Urinary bladder (tissue), 4 donors: ENCODE results near the gene ACP3. TPM values are rescaled to one million over a fixed set of nuclear protein-coding genes. Genes with fewer than 3 reads are reported as not detected.
"Not testable (repeated sequence)": the region's sequence is repeated elsewhere in the genome, so short reads cannot be mapped to it uniquely, and the experiment has no call there.

ENCODE experiments used
- DNase-seq: peaks from one replicate; pipeline ENCODE4 v3.0.0-alpha.2; 2015; ENCODE audit errors: extremely low spot score
- H3K27ac ChIP-seq: one replicate; pipeline ENCODE4 v1.5.1; 2013; ENCODE audit warnings: low read depth, mild to moderate bottlenecking, moderate library complexity
- H3K36me3 ChIP-seq: one replicate; pipeline ENCODE4 v1.6.1; 2013; ENCODE audit warnings: mild to moderate bottlenecking, moderate library complexity; ENCODE audit not compliant: insufficient read depth
- H3K4me1 ChIP-seq: one replicate; pipeline ENCODE4 v1.6.1; 2013; ENCODE audit warnings: mild to moderate bottlenecking, moderate library complexity; ENCODE audit not compliant: insufficient read depth
- H3K4me3 ChIP-seq: one replicate; pipeline ENCODE4 v1.5.1; 2013; ENCODE audit warnings: low read depth, low read length
- WGBS: extraction: QIAGEN DNeasy Blood & Tissue Kit; methylation state at CpG from one replicate; pipeline ENCODE4 v1.1.7; 2013; 5-methylcytosine and 5-hydroxymethylcytosine counted together
- polyA plus RNA-seq: library from polyadenylated mRNA; stranded (reverse); fragments of 200-250 nt; gene quantifications from one replicate; pipeline ENCODE4 v1.2.3, GENCODE V29; 2013
- total RNA-seq: library from RNA; depleted of rRNA; stranded (reverse); fragments of >200 nt; gene quantifications from one replicate; pipeline ENCODE4 v1.2.3, GENCODE V29; 2014
- donor health status: healthy with polysubstance abuse.
- donor health status: healthy.

ACP3 gene
- total and polyA plus RNA-seq, 2 donors, result 0.91 to 3.2 TPM

DNA sequence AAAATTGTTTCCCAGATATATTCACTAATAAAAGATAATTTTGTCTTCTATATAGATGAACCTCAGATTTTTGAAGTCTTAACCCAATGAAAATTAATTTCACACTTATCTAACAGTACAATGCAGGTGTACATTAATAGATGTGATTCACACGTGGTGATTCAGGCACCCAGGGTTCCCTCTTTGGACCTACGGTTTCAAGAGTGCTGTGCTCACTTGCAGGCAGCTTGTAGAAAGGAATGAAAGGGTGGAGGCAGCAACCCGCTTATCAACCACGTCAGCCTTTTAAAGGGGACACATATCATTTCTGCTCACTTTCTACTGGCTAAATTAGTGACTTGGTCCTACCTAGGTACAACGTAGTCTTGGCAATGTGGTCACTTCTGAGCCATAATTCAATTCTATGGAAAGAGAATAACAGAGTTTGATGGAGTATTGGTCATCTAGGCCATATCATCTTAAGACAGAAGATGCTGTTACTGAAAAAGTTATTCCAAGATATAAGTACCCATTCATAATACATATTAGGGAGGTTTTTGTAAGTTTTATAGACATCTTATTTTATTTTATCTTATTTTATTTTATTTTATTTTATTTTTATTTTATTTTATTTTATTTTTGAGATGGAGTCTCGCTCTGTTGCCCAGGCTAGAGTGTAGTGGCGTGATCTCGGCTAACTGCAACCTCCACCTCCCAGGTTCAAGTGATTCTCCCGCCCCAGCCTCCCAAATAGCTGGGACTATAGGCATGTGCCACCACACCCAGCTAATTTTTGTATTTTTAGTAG is 37.9 kb downstream of the ACP3 start:
- Histone ChIP-seq H3K4me3 (no peak overlapping the region), H3K36me3 (no peaks in the 10 kb centered on the region), H3K4me1 (no peaks in the 10 kb centered on the region), H3K27ac (no peak overlapping the region)
- WGBS, result 63% methylated on average over 9 of the region's 9 CpGs
- no peak for DNase-seq

DNA sequence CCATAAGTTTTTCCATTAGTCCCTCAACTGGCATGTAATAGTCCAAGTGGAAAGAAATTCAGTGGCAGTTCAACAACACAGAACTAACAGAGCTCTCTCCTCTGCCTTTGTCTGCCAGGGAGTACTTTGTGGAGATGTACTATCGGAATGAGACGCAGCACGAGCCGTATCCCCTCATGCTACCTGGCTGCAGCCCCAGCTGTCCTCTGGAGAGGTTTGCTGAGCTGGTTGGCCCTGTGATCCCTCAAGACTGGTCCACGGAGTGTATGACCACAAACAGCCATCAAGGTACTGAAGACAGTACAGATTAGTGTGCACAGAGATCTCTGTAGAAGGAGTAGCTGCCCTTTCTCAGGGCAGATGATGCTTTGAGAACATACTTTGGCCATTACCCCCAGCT is 39.4 kb downstream of the ACP3 start:
- WGBS, result 90% methylated on average over 5 of the region's 5 CpGs
- H3K4me1 ChIP-seq, result no peaks in the 10 kb centered on the region

DNA sequence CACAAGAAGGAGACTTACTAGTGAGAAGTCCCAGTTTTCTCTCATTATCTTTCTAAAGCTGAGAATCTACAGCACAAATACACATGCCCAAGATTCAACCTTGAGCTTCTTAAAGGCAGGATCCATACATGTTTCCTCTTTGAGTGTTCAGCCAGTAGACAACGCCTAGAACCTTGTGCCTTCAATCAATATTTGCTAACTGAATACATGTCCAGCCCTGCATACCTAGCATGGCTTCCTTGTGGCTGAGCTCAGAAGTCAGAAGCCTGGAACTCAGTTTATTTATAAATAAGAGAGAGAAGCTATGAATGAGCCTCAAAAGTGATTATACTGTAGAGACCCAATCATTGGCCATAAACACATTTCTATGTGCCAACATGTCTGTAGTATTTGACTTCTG is 43.5 kb downstream of the ACP3 start:
- Histone ChIP-seq H3K4me1 (no peaks in the 10 kb centered on the region), H3K4me3 (no peak overlapping the region), H3K36me3 (no peaks in the 10 kb centered on the region), H3K27ac (peak overlapping the region; percentile 28)
- DNase-seq, result no peak
- WGBS, result 81% methylated on average over 1 of the region's 1 CpG

More for the DNA sequence above, 39.4 kb downstream of the ACP3 start:
- no peak for DNase-seq
- Histone ChIP-seq H3K36me3 (no peaks in the 10 kb centered on the region), H3K4me3 (no peak overlapping the region), H3K27ac (no peak overlapping the region)

DNA sequence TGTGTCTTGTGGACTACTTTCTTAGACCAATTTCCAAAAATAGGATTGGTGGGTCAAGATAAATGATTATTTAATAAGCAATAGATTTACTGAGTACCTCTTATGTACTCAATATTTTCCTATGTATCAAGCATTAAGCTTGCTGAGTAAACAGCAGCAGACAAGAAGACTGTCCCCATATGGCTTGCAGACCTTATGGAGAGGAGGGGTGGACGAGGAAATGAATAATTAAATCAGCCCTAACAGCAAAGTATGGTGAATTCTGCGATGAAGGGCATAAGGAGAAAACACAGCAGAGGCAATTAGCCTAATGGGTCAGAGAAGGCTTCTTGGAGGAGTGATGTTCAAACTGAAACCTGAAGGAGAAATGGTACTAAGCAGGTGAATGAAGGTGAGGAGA is 45.1 kb downstream of the ACP3 start:
- Histone ChIP-seq H3K4me3 (no peak overlapping the region), H3K4me1 (no peaks in the 10 kb centered on the region), H3K27ac (no peak overlapping the region), H3K36me3 (no peaks in the 10 kb centered on the region)
- WGBS, result 84% methylated on average over 2 of the region's 2 CpGs
- no peak for DNase-seq

DNA sequence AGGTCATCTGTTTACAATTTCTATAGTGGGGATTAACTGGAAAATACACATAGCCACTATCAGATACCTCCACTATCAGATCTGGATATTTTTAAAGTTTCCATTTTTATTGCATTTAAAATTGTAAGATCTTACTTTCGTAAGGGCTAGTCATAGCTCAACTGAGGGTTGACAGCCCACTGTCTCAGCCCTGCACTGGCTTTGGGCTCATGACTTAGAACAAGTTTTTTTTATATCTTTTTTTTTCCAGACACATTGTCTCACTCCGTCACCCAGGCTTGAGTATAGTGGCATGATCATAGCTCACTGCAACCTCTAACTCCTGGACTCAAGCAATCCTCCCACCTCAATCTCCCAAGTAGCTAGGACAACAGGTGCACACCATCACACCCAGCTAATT is 51.3 kb downstream of the ACP3 start:
- 56% methylated on average over 2 of the region's 2 CpGs for WGBS
- no peak for DNase-seq

DNA sequence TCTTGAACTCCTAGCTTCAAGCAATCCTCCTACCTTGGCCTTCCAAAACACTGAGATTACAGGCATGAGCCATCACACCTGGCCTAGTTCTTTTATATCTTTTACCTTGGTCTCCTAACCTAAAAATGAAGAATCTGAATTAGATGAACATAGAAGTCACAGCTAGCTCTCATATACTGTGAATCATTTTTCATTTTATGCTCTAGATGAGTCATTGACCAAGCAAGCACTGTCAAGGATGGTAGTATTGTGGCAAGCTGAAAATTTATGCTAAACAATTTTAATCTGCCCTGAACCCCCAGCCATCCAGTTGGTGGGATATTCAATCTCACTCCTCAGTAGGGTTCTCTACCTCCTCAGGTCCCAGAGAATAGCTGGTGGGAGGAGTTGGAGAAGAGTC is 51.8 kb downstream of the ACP3 start:
- H3K4me1 ChIP-seq, result no peaks in the 10 kb centered on the region
- DNase-seq, result no peak
- H3K27ac ChIP-seq, result no peak overlapping the region
- H3K36me3 ChIP-seq, result no peaks in the 10 kb centered on the region
- H3K4me3 ChIP-seq, result no peak overlapping the region

More for the DNA sequence above, 51.3 kb downstream of the ACP3 start:
- Histone ChIP-seq H3K36me3 (no peaks in the 10 kb centered on the region), H3K4me1 (no peaks in the 10 kb centered on the region), H3K27ac (no peak overlapping the region), H3K4me3 (no peak overlapping the region)

DNA sequence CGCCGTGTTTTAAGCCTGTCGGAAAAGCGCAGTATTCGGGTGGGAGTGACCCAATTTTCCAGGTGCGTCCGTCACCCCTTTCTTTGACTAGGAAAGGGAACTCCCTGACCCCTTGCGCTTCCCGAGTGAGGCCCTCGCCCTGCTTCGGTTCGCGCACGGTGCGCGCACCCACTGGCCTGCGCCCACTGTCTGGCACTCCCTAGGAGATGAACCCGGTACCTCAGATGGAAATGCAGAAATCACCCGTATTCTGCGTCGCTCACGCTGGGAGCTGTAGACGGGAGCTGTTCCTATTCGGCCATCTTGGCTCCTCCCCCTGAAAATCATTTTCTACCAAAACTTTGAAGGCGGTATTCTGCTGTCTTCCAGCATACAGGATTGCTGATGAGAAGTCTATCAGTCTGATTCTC is 59.7 kb downstream of the ACP3 start:
- WGBS, result 92% methylated on average over 25 of the region's 25 CpGs
- H3K4me1 ChIP-seq, DNase-seq: not testable (repeated sequence)

DNA sequence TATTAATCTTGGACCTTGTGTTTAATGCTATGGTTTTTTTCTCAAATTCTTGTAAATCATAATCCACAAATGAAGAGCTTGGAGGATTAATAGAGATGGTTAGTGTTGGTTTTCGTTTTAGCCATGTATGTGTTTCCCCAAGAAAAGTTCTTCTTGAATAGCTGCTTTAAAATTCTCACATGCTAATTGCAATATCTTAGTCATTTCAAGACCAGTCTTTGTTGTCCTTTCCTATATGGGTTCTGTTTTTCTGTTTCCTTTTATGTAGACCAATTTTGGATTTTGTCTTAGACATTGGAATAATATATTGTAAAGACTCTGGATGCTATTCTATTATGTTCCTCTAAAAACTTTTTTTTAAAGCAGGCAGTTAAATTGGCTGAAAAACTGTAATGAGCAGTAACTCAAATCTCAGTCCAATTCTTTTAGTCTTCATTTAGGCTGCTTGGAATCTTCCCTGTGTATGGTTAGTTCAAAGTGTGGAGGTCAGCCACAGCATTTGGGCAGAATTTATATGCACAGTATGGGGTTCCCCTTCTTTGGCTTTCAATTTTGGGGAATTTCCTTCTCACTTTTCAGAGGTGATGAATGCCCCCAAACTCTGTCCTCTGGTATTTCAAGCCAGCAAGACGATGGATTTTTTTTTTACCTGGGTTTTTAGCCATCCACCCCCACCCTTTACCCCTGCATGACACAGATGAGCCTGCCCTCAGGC is 61.0 kb downstream of the ACP3 start:
- 84% methylated on average over 2 of the region's 2 CpGs for WGBS
- H3K4me1 ChIP-seq, result no peaks in the 10 kb centered on the region
- DNase-seq, result no peak
- H3K4me3 ChIP-seq, result no peak overlapping the region
- H3K36me3 ChIP-seq, result no peaks in the 10 kb centered on the region
- H3K27ac ChIP-seq, result no peak overlapping the region

More for the DNA sequence above, 59.7 kb downstream of the ACP3 start:
- not testable (repeated sequence) for H3K36me3 ChIP-seq, H3K27ac ChIP-seq, H3K4me3 ChIP-seq

DNA sequence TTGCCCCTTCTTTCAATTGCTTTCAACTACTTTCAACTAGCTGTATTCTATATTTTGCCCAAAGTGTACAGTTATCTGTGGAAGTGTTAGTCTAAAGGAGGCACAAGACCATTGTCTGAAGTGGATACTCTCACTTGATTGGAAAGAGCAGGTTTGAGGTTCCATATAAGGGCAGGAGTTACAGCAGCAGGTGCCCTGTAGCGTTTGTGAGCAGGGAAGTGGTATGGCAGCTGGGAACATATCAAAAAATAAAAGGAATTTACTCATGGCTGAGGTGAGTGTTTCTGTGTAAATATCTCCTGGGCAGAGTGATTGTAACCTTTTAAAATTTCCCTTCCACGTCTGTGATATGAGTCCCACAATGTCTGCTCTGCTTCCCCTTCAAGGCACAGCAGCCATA is 61.6 kb downstream of the ACP3 start:
- H3K4me3 ChIP-seq, result no peak overlapping the region
- 51% methylated on average over 2 of the region's 2 CpGs for WGBS

DNA sequence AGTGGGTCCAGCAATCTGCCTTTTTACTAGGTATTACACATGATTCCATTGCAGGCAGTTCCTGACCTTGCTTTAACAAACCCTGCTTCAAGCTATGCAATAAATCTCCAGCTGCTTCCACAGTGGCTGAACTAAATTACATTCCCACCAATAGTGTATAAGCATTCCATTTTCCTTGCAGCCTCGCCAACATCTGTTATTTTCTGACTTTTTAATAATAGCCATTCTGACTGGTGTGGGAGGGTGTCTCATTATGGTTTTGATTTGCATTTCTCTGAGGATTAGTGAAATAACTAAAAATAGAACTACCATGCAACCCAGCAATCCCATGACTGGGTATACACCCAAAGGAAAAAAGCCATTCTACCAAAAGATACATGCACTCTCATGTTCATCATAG is 63.7 kb downstream of the ACP3 start:
- Histone ChIP-seq H3K4me1 (no peaks in the 10 kb centered on the region), H3K4me3 (no peak overlapping the region), H3K36me3 (no peaks in the 10 kb centered on the region), H3K27ac (no peak overlapping the region)
- no peak for DNase-seq
- WGBS, result 54% methylated on average over 1 of the region's 1 CpG

More for the DNA sequence above, 61.6 kb downstream of the ACP3 start:
- DNase-seq, result no peak
- Histone ChIP-seq H3K36me3 (no peaks in the 10 kb centered on the region), H3K4me1 (no peaks in the 10 kb centered on the region), H3K27ac (no peak overlapping the region)

DNA sequence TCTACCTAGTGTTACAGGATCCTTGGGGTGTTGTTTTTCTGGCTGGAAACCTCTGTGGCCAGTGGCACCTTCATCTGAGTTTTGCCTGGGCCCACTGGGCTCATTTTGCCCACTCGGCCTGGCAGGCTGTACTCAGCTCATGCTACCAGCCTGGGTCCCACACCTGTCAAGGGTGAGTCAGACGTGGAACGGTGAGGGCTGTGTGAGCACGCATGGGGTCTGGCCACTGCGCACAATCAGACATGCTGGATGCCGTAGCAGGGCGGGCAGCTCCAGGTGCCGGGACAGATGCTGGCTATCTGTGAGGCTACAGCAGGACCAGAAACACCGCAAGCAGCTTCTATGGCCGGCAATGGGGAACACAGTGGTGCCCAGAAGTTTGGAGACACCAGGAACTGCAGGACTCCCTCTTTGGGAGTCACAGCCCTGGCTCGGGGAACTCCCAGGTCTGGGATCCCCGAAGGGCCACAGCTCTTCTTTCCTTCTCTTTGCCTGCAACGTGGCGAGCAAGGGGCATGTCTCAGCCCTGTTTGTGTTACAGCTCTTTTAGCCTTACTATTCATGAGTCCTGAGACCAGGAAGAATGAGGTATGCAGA is 64.2 kb downstream of the ACP3 start:
- WGBS, result 83% methylated on average over 14 of the region's 14 CpGs
- no peak overlapping the region for H3K4me3 ChIP-seq
- DNase-seq, result no peak
- H3K4me1 ChIP-seq, result no peaks in the 10 kb centered on the region
- H3K27ac ChIP-seq, result no peak overlapping the region
- no peaks in the 10 kb centered on the region for H3K36me3 ChIP-seq

DNA sequence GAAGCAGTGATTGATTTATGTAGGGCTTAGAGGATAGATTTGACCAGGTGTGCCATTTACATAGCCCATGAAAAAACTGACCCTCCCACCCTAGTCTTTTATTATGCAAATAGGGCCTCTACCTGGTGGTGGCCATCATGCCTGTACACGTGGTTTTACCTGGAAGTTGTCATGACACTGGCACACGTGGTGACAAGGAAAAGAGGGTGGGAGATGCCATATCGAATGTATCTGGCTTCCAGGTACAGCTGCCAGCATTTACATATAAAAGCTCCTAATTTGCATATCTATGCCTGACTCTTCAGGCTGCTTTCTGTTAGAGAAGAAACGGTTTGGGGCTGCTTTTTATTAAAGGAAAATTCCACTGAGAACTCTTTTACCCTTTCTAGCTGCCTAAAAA is 65.1 kb downstream of the ACP3 start:
- H3K4me3 ChIP-seq, result no peak overlapping the region
- WGBS, result 55% methylated on average over 4 of the region's 4 CpGs
- no peaks in the 10 kb centered on the region for H3K4me1 ChIP-seq

DNA sequence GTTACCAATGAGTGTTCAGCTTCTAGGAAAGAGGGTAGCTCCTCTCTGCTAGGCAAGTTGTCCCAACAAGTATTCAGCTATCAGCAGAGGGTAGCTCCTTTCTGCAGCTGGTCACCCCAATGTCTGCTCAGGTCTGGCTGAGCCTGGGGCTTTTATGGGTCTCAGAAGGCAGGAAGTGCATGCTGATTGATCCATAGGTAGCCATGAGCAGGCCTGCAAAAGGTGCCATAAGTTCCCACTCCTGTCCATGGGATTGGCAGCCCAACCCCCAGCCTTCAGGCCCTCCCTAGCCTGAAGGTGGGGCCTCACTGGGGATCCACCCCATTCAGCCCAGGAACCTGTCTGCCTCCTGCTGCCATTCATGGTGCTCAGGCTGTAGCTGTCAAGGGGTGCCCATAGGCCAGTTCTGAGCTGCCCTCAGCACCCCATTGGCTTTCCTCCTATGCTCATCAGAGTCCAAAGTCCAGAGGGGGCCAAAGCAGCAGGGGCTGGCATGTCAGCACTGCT is 65.5 kb downstream of the ACP3 start:
- Histone ChIP-seq H3K4me3 (no peak overlapping the region), H3K4me1 (no peaks in the 10 kb centered on the region), H3K36me3 (no peaks in the 10 kb centered on the region), H3K27ac (no peak overlapping the region)
- DNase-seq, result no peak

More for the DNA sequence above, 65.1 kb downstream of the ACP3 start:
- DNase-seq, result no peak
- H3K36me3 ChIP-seq, result no peaks in the 10 kb centered on the region
- H3K27ac ChIP-seq, result no peak overlapping the region

DNA sequence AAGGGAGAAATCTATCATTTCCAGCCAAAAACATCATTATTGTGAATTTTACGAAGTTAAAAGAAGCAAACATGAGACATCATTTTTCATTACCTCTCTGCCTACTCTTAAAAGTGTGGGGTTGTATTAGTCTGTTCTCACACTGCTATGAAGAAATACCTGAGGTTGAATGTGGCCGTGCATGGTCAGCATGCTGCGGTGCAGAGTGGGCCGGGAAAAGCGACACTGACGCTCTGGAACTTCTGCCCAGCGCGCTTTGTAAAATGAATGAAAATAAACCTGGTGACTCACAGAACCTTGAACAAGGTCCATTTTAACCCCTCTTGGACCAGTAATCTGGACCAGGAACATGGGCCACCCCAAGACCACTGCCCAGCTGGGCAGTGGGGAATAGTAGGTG is 69.1 kb downstream of the ACP3 start:
- H3K4me1 ChIP-seq, result no peaks in the 10 kb centered on the region
- no peaks in the 10 kb centered on the region for H3K36me3 ChIP-seq
- WGBS, result 87% methylated on average over 8 of the region's 8 CpGs
- H3K4me3 ChIP-seq, result no peak overlapping the region
- H3K27ac ChIP-seq, result no peak overlapping the region
- DNase-seq, result no peak
